ENCODE results near the gene HGF.
"Not testable (repeated sequence)": the region's sequence is repeated elsewhere in the genome, so short reads cannot be mapped to it uniquely, and the experiment has no call there.

- not testable (repeated sequence) for TF ChIP-seq CTCF (IDR thresholded peaks at IDR 0.05; ENCODE audit: insufficient read depth, low read length); POLR2AphosphoS5 (IDR thresholded peaks at IDR 0.05; ENCODE audit: low read depth); REST (IDR thresholded peaks at IDR 0.05; ENCODE audit: insufficient replicate concordance, low read depth)
Measured at GRCh38 chr7:81812866-81813476, 43.1 kb upstream of the HGF start.

Data from HL-60 (cell line).